Osteoblast (primary cell): ENCODE data around the gene FNDC11. TPM values are rescaled to one million over a fixed set of nuclear protein-coding genes. Genes with fewer than 3 reads are reported as not detected.

Experiments used
- DNase-seq: peaks from one replicate; pipeline ENCODE4 v3.0.0; 2011; ENCODE audit warnings: low spot score, mixed read lengths; ENCODE audit not compliant: insufficient read length; ENCODE audit errors: missing footprints
- H2AFZ ChIP-seq: 2 replicates; pipeline ENCODE4 v1.6.0; 2011; ENCODE audit warnings: mild to moderate bottlenecking, low read length
- H3K27ac ChIP-seq: 2 replicates; pipeline ENCODE4 v1.5.1; 2011; ENCODE audit warnings: mild to moderate bottlenecking, low read depth, low read length, moderate library complexity
- H3K27me3 ChIP-seq: 2 replicates; pipeline ENCODE4 v1.6.0; 2012; ENCODE audit warnings: mild to moderate bottlenecking, control low read depth, inconsistent platforms, low read length, moderate library complexity; ENCODE audit not compliant: insufficient read depth
- H3K36me3 ChIP-seq: 2 replicates; pipeline ENCODE4 v1.5.1; 2011; ENCODE audit warnings: mild to moderate bottlenecking, low read length, control low read depth, moderate library complexity; ENCODE audit not compliant: insufficient read depth
- H3K4me1 ChIP-seq: 2 replicates; pipeline ENCODE4 v1.5.1; 2011; ENCODE audit warnings: mild to moderate bottlenecking, low read length, control low read depth, moderate library complexity; ENCODE audit not compliant: insufficient read depth
- H3K4me2 ChIP-seq: 2 replicates; pipeline ENCODE4 v1.6.0; 2011; ENCODE audit warnings: mild to moderate bottlenecking, low read length; ENCODE audit not compliant: insufficient read depth
- H3K4me3 ChIP-seq: fragments of 200-600 bp; sonication (generic); 3 replicates; pipeline ENCODE4 v1.5.1; 2012; ENCODE audit warnings: mild to moderate bottlenecking, low read length, inconsistent platforms; ENCODE audit not compliant: insufficient read depth
- H3K79me2 ChIP-seq: 2 replicates; pipeline ENCODE4 v1.6.0; 2012; ENCODE audit warnings: mild to moderate bottlenecking, low read length, control low read depth, inconsistent platforms; ENCODE audit not compliant: insufficient read depth
- H3K9me3 ChIP-seq: 2 replicates; pipeline ENCODE4 v1.5.1; 2011; ENCODE audit warnings: low read depth, low read length, control low read depth
- H4K20me1 ChIP-seq: 2 replicates; pipeline ENCODE4 v1.6.0; 2012; ENCODE audit warnings: mild to moderate bottlenecking, low read length, control low read depth; ENCODE audit not compliant: insufficient read depth
- CTCF ChIP-seq: IDR thresholded peaks from 2 replicates; pipeline ENCODE4 v1.5.1; 2011; ENCODE audit warnings: mild to moderate bottlenecking, low read depth, low read length, moderate library complexity; ENCODE audit errors: extremely low read depth
- total RNA-seq: library from RNA; depleted of rRNA; stranded (reverse); fragments of >200 nt; gene quantifications from 2 replicates; pipeline ENCODE4 v1.2.3, GENCODE V29; 2012

FNDC11 gene
- total RNA-seq, 1 donor, result not detected

DNA sequence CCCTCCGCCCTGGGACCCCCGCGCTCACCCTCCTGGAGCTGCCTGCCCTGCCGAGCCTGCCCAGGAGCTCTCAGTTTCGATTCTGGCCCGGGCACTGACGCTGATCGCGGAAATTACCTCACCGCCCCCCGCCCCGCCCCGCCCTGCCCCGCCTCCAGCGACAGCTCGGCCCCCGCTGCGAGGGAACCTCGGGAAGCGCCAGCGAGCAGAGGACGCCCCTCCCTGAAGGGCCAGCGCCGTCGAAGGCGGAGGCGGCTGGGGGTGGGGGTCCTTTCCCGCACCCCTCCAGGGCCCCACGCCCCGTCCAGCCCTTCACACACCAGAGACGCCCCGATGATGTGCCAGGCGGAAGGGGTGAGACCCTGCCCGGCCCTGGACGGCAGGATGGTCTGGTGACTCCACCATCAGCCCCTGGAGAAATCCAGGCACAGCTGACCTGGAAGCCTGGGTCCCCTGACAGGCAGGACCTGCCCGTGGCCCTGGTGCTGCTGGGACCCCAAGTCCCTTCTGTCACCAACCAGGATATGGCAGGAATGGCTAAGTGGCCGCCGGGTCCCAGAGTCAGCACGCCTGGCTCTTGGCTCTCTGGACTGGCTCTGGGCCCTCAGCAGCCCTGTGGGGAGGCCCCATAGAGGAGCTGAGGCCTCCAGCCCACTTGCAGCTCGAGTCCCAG, 20.3 kb downstream of the FNDC11 start, which contains the start of gene HELZ2:
Gene HELZ2 (minus strand): TSS at position 84 of the 673 bp plus-strand sequence. CDS start 1,854 bp downstream, outside the sequence.
- H3K9me3 ChIP-seq, result no peaks in the 10 kb centered on the region
- peaks cover 20% of the 10 kb centered on the region for H3K4me1 ChIP-seq
- H3K4me2 ChIP-seq, result peak within 1 kb of the TSS; percentile 86
- H4K20me1 ChIP-seq, result no peaks in the 10 kb centered on the region
- no peak for TF ChIP-seq CTCF
- H3K4me3 ChIP-seq, result peak within 1 kb of the TSS; percentile 78
- H3K27ac ChIP-seq, result peak within 1 kb of the TSS; percentile 61
- no peaks in the 10 kb centered on the region for H3K36me3 ChIP-seq
- H3K79me2 ChIP-seq, result peaks cover 6% of the 10 kb centered on the region
- H3K27me3 ChIP-seq, result peaks cover 3% of the 10 kb centered on the region
- peak; percentile 98 for DNase-seq
- H2AFZ ChIP-seq, result peak within 1 kb of the TSS; percentile 85

DNA sequence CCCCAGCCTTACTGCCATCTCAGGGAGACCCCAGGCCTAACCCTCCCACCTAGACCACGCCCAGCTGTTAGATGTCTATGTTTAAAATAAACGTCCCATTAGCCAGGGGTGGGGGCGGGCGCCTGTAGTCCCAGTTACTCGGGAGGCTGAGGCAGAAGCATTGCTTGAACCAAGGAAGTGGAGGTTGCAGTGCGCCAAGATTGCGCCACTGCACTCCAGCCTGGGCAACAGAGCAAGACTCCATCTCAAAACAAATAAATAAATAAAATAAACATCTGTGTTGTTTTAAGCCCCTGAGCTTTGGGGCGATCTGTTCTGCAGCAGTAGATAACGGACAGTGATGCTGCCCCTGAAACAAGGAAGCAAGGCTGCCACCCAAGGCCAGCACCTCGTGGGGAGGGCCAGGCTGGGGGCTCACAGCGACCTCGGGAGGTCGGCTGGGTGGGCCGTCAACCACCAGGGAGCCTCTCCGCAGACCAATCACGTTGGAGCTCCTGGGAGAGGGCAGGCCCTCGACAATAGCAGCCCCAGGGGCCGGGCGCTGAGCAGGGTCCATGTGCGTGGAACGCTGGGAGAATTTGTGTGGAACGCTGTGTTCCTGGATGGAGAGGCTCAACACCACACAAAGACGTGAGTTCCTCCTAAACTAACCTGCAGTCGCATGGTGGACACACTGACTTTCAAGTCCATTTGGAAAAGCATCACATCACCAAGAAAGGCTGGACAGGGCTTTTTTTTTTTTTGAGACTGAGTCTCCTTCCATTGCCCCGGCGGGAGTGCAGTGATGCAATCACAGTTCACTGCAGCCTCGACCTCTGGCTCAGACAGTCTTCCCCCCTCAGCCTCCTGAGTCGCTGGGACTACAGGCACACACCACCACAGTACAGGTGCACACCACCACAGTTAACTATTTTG, 21.1 kb downstream of the FNDC11 start:
- Histone ChIP-seq H3K9me3 (no peaks in the 10 kb centered on the region), H2AFZ (peak overlapping the region; percentile 85), H3K36me3 (no peaks in the 10 kb centered on the region), H3K4me1 (peaks cover 20% of the 10 kb centered on the region), H3K27ac (no peak overlapping the region), H4K20me1 (no peaks in the 10 kb centered on the region), H3K27me3 (peaks cover 3% of the 10 kb centered on the region), H3K79me2 (peaks cover 6% of the 10 kb centered on the region), H3K4me3 (no peak overlapping the region), H3K4me2 (peak overlapping the region; percentile 75)
- peak; percentile 95 for DNase-seq
- no peak for TF ChIP-seq CTCF

- Histone ChIP-seq H3K27ac (no peak overlapping the region), H3K79me2 (peaks cover 6% of the 10 kb centered on the region), H3K4me1 (peaks cover 20% of the 10 kb centered on the region), H3K36me3 (no peaks in the 10 kb centered on the region), H3K4me2 (no peak overlapping the region), H2AFZ (no peak overlapping the region), H3K4me3 (no peak overlapping the region), H4K20me1 (no peaks in the 10 kb centered on the region), H3K9me3 (no peaks in the 10 kb centered on the region), H3K27me3 (peaks cover 3% of the 10 kb centered on the region)
- no peak for DNase-seq
- no peak for TF ChIP-seq CTCF
Measured at GRCh38 chr20:63576311-63576710, 22.4 kb downstream of the FNDC11 start.
